Thoracic aorta (tissue), 2 donors: ENCODE measurements around the gene SIX1. TPM values are rescaled to one million over a fixed set of nuclear protein-coding genes. Genes with fewer than 3 reads are reported as not detected.

Source experiments
- ATAC-seq: fragments of 150-250 bp; one replicate; pipeline ENCODE4 v1.8.0; 2017; ENCODE audit warnings: low read depth; ENCODE audit not compliant: insufficient number of reproducible peaks, low FRiP score
- DNase-seq: peaks from one replicate; pipeline ENCODE4 v3.0.0-alpha.2; 2020; ENCODE audit warnings: low spot score
- H3K27ac ChIP-seq, 2 donors: fragments of 200-600 bp; sonication (generic); 1 replicate in 1 of 2; 2 replicates in 1 of 2; pipeline ENCODE4 v1.5.1; 2016; ENCODE audit warnings: mild to moderate bottlenecking in 2 of 2, moderate library complexity in 2 of 2
- H3K27me3 ChIP-seq: fragments of 200-600 bp; sonication (generic); replicated peaks from 2 replicates; pipeline ENCODE4 v1.6.0; 2016; ENCODE audit warnings: mild to moderate bottlenecking; ENCODE audit not compliant: insufficient read depth
- H3K36me3 ChIP-seq: fragments of 200-600 bp; sonication (generic); one replicate; pipeline ENCODE4 v1.5.1; 2016
- H3K4me1 ChIP-seq, 2 donors: fragments of 200-600 bp; sonication (generic); 1 replicate in 1 of 2; 2 replicates in 1 of 2; pipeline versions ENCODE4 v1.5.1 to v1.6.0; 2016; ENCODE audit warnings: low read depth in 2 of 2, mild to moderate bottlenecking in 1 of 2; ENCODE audit not compliant: control insufficient read depth in 1 of 2
- H3K4me3 ChIP-seq: fragments of 200-600 bp; sonication (generic); 2 replicates; pipeline ENCODE4 v1.5.1; 2016; ENCODE audit warnings: mild to moderate bottlenecking
- H3K9me3 ChIP-seq: fragments of 200-600 bp; sonication (generic); 2 replicates; pipeline ENCODE4 v1.5.1; 2016
- total RNA-seq, 2 donors: library from RNA; depleted of rRNA; stranded (reverse); fragments of >200 nt; gene quantifications; one replicate each; pipeline versions ENCODE4 v1.1.0 to v1.2.3, GENCODE V29; 2016
- TF ChIP-seq, protein P1 (sequence below): fragments of 200-600 bp; sonication (generic); IDR thresholded peaks from one replicate; pipeline ENCODE4 v1.5.1; 2019; ENCODE audit warnings: antibody characterized with exemption

SIX1 gene
- total RNA-seq, 2 donors from 2014 or later = 2.6 to 5.1 TPM

DNA sequence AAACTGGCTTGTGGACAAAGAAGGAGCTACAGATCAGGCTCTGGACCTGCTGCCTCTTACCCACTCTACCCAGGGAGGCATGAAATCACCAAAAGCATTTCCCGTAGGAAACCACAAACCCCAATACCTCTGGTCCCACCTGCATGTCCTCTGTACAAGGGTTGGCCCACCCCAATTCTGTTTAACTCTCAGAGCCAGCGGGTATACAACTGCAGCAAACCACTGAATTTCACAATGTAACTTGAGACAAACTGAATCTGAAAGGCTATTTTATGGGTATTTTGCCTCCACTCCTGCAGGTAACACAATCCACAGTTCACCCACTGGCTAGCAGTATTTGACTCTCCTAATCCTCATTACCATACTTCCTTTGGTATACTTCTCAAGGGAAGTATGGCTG, 16.5 kb downstream of the SIX1 start:
- TF ChIP-seq, protein P1, sequence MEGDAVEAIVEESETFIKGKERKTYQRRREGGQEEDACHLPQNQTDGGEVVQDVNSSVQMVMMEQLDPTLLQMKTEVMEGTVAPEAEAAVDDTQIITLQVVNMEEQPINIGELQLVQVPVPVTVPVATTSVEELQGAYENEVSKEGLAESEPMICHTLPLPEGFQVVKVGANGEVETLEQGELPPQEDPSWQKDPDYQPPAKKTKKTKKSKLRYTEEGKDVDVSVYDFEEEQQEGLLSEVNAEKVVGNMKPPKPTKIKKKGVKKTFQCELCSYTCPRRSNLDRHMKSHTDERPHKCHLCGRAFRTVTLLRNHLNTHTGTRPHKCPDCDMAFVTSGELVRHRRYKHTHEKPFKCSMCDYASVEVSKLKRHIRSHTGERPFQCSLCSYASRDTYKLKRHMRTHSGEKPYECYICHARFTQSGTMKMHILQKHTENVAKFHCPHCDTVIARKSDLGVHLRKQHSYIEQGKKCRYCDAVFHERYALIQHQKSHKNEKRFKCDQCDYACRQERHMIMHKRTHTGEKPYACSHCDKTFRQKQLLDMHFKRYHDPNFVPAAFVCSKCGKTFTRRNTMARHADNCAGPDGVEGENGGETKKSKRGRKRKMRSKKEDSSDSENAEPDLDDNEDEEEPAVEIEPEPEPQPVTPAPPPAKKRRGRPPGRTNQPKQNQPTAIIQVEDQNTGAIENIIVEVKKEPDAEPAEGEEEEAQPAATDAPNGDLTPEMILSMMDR = no peak
- Histone ChIP-seq H3K27me3 (no peaks in the 10 kb centered on the region), H3K4me1 (peaks cover 0 to 6% of the 10 kb centered on the region in 2 donors), H3K36me3 (no peaks in the 10 kb centered on the region), H3K9me3 (no peaks in the 10 kb centered on the region), H3K4me3 (no peak overlapping the region), H3K27ac (no peak overlapping the region)
- DNase-seq (no peak), ATAC-seq (no peak)

DNA sequence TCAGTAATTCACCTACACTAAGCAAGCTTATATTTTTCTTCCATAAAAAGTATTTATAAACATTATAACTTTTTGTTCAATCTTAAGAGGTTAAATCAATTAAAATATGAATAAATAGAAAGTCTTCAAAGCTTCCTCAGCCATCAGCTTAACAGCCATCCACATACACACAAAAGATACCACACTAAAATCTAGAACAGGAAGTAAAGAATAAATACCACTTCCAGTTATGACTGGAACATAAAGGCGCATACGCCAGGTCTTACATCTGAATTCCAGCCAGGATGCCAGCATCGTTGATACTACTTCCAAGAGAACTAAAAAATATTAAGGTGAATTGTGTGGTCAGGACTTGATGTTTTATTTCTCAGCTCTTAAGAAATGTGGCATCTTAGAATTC, 17.0 kb downstream of the SIX1 start:
- Histone ChIP-seq H3K27ac (no peak overlapping the region), H3K4me1 (peaks cover 0 to under 1% of the 10 kb centered on the region in 2 donors), H3K36me3 (no peaks in the 10 kb centered on the region), H3K4me3 (no peak overlapping the region), H3K27me3 (no peaks in the 10 kb centered on the region), H3K9me3 (no peaks in the 10 kb centered on the region)
- ATAC-seq (no peak), DNase-seq (no peak)
- TF ChIP-seq, protein P1 = no peak

DNA sequence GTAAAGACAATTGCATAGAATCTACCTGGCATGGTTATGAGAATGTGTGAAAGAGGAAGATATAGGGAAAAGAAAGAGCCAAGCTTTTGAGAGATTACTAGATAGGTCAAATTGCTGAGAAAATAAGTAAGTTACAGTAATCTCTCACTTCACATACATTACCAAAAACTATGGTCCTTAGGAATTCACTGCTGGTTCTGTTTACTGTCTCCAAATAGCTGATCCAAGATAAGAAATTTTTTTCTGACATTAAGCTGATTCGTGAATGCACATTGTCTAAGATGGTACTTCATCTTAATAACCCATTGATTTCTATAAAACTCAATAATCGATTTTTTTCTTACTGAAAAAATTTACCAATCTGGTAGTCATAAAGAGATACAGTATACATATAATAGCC, 17.4 kb downstream of the SIX1 start:
- Histone ChIP-seq H3K4me3 (no peak overlapping the region), H3K9me3 (no peaks in the 10 kb centered on the region), H3K27ac (no peak overlapping the region), H3K27me3 (no peaks in the 10 kb centered on the region), H3K4me1 (no peaks in the 10 kb centered on the region), H3K36me3 (no peaks in the 10 kb centered on the region)
- TF ChIP-seq, protein P1 = no peak
- no peak for DNase-seq
- ATAC-seq = no peak

DNA sequence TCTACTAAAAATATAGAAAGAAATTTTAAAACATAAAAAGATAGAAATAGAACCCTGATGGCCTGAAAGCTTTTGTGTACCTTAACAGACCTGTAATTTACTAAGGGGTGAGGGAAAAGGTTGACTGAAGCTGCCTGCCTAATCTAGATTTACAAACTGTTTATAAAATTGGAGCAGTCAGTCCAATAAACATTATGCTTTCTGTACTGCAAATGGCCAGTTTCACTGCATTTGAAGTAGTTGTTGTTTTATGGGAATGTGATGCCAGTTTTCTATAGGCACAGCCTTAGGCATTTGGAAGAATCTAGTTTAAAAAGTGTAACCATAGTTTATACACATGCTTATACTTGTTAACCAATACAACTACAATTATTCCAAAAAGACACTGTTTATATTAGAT, 19.1 kb downstream of the SIX1 start:
- H3K27ac ChIP-seq = no peak overlapping the region
- DNase-seq = no peak
- no peaks in the 10 kb centered on the region for H3K9me3 ChIP-seq
- TF ChIP-seq, protein P1 = no peak
- no peak overlapping the region for H3K4me3 ChIP-seq
- H3K4me1 ChIP-seq = no peaks in the 10 kb centered on the region
- no peaks in the 10 kb centered on the region for H3K27me3 ChIP-seq
- no peak for ATAC-seq
- no peaks in the 10 kb centered on the region for H3K36me3 ChIP-seq

DNA sequence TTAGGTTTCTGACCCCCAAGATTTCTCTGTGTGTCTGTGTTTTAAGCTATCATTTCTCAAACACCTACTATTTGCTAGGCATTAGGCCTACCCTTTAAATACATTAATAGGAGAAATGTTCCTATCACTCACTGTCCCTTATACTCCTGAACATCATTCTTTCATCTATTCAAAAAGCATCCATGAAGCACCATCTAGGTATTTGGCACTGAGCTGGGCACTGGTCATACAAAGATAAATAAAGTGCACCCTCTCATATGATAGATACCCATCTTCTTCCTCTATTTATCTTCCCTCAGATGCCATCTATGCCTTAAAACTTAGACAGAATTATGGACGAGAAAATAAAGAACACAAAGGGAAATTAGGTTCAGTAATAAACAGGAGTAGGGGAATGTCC, 20.4 kb downstream of the SIX1 start:
- ATAC-seq = no peak
- Histone ChIP-seq H3K4me3 (no peak overlapping the region), H3K36me3 (no peaks in the 10 kb centered on the region), H3K4me1 (no peaks in the 10 kb centered on the region), H3K27me3 (no peaks in the 10 kb centered on the region), H3K9me3 (no peaks in the 10 kb centered on the region), H3K27ac (no peak overlapping the region)
- no peak for DNase-seq
- TF ChIP-seq, protein P1 = no peak
